COLO668 (cell line): ENCODE results near the gene SLC25A45.
A peak's percentile ranks its signal among the peaks of the same experiment; 100 is the strongest.

Experiments used
- DNase-seq: peaks from one replicate; lab custom pipeline; 2025; ENCODE audit not compliant: unreplicated experiment; lab: John Stamatoyannopoulos, UW

The SLC25A45 gene

GRCh38 chr11:65404638-65405339 is 22.3 kb upstream of the SLC25A45 start:
- no peak for DNase-seq

GRCh38 chr11:65404210-65404609 is 21.8 kb upstream of the SLC25A45 start:
- peak; percentile 12 for DNase-seq

GRCh38 chr11:65403607-65404121 is 21.2 kb upstream of the SLC25A45 start:
- DNase-seq = no peak

- DNase-seq = no peak
Measured at GRCh38 chr11:65402790-65403189, 20.3 kb upstream of the SLC25A45 start.

- DNase-seq = no peak
Measured at GRCh38 chr11:65401803-65402248, 19.4 kb upstream of the SLC25A45 start.

GRCh38 chr11:65401073-65401802 is 18.8 kb upstream of the SLC25A45 start:
- no peak for DNase-seq

- no peak for DNase-seq
Measured at GRCh38 chr11:65400307-65401072, 18.0 kb upstream of the SLC25A45 start.

- no peak for DNase-seq
Measured at GRCh38 chr11:65399845-65400244, 17.4 kb upstream of the SLC25A45 start.

- DNase-seq = no peak
Measured at GRCh38 chr11:65399249-65399648, 16.8 kb upstream of the SLC25A45 start.

- no peak for DNase-seq
Measured at GRCh38 chr11:65398362-65398910, 16.0 kb upstream of the SLC25A45 start.

GRCh38 chr11:65396769-65397745 is 14.6 kb upstream of the SLC25A45 start:
- no peak for DNase-seq

- DNase-seq = no peak
Measured at GRCh38 chr11:65395961-65396530, 13.6 kb upstream of the SLC25A45 start.

GRCh38 chr11:65394125-65394536 is 11.7 kb upstream of the SLC25A45 start:
- no peak for DNase-seq

GRCh38 chr11:65393513-65394079 is 11.2 kb upstream of the SLC25A45 start:
- DNase-seq = no peak

- DNase-seq = no peak
Measured at GRCh38 chr11:65392899-65393298, 10.5 kb upstream of the SLC25A45 start.

GRCh38 chr11:65392186-65392829 is 9.9 kb upstream of the SLC25A45 start:
- no peak for DNase-seq

GRCh38 chr11:65390996-65391395 is 8.6 kb upstream of the SLC25A45 start:
- DNase-seq = no peak

GRCh38 chr11:65390099-65390941 is 7.9 kb upstream of the SLC25A45 start:
- DNase-seq = no peak
